Measurements from ENCODE around the gene MIS12.

MIS12 gene

DNA sequence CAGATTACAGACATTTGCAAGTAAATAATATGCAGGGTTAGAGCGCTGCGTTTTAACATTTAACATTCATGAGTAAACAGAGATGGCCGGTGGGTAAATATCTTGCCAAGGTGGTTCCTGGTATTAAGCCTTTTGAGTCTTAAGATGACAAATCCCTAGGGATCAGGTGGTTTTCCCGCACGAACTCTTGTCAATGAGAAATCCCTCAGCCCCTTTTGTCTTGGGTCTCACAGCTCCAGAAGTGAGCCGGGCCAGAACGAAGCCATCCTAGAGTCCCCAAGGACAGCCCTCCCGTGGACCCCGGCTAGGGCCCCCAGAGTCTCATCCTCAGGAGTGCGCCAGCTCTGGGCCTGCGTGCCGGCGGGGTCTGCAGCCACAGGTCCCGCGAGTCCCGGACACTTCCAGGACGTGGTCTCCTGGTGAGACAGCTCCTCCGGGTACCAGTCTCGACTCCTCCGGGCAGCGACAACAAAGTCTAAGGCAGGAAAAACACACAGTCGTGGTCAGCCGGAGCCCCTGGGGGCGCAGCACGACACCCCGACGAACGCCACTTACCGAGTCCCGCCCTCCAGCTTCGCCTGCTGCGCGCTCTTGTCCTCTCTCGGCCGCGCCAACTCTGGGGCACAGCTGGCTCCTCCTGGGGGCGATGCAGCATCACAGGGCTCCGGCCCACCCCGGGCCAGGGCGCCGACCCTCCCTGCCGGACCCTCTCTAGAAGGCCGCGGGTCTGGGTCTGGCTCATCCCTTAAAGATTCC is 13.3 kb downstream of the MIS12 start:
- H3K36me3 ChIP-seq (ENCODE audit: control insufficient read depth, insufficient read depth, low read length) = no peaks in the 10 kb centered on the region
- 8% methylated on average over 44 of the region's 44 CpGs for WGBS, 2 experiments
- H3K9me3 ChIP-seq (ENCODE audit: control insufficient read depth, low read length) = no peaks in the 10 kb centered on the region
- peaks cover 8% of the 10 kb centered on the region for H3K4me1 ChIP-seq (ENCODE audit: control insufficient read depth, insufficient read depth, low read length)
- H3K27ac ChIP-seq (ENCODE audit: insufficient read depth, low read depth, low read length, poor library complexity, severe bottlenecking) = no peak overlapping the region
- peak overlapping the region; percentile 55 for H3K4me3 ChIP-seq (ENCODE audit: insufficient read depth, low read depth, low read length)
- peaks cover 14% of the 10 kb centered on the region for H3K27me3 ChIP-seq (ENCODE audit: control insufficient read depth, insufficient read depth, low read length, poor library complexity, severe bottlenecking)

DNA sequence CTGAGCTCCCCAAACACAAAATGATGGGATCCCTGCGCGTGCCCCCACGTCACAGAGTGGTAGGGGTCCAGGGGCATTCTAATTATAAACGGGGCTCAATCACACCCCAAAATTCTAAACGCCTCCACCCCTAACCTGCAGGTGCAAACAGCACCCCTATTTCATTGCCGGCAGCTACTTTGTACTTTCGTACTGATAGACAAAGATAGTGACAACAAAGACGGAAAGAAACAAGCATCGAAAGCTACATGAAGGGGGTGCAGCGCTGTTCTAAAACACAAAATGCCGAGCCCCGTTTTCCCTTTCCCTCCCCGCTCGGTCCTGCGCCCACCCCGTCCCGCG is 13.9 kb downstream of the MIS12 start:
- WGBS, 2 experiments = 3 to 4% methylated on average over 16 to 18 of the region's 18 CpGs
- no peak overlapping the region for H3K27ac ChIP-seq (ENCODE audit: insufficient read depth, low read depth, low read length, poor library complexity, severe bottlenecking)
- peaks cover 14% of the 10 kb centered on the region for H3K27me3 ChIP-seq (ENCODE audit: control insufficient read depth, insufficient read depth, low read length, poor library complexity, severe bottlenecking)
- peak overlapping the region; percentile 55 for H3K4me3 ChIP-seq (ENCODE audit: insufficient read depth, low read depth, low read length)
- H3K36me3 ChIP-seq (ENCODE audit: control insufficient read depth, insufficient read depth, low read length) = no peaks in the 10 kb centered on the region
- H3K4me1 ChIP-seq (ENCODE audit: control insufficient read depth, insufficient read depth, low read length) = peaks cover 8% of the 10 kb centered on the region
- H3K9me3 ChIP-seq (ENCODE audit: control insufficient read depth, low read length) = no peaks in the 10 kb centered on the region

DNA sequence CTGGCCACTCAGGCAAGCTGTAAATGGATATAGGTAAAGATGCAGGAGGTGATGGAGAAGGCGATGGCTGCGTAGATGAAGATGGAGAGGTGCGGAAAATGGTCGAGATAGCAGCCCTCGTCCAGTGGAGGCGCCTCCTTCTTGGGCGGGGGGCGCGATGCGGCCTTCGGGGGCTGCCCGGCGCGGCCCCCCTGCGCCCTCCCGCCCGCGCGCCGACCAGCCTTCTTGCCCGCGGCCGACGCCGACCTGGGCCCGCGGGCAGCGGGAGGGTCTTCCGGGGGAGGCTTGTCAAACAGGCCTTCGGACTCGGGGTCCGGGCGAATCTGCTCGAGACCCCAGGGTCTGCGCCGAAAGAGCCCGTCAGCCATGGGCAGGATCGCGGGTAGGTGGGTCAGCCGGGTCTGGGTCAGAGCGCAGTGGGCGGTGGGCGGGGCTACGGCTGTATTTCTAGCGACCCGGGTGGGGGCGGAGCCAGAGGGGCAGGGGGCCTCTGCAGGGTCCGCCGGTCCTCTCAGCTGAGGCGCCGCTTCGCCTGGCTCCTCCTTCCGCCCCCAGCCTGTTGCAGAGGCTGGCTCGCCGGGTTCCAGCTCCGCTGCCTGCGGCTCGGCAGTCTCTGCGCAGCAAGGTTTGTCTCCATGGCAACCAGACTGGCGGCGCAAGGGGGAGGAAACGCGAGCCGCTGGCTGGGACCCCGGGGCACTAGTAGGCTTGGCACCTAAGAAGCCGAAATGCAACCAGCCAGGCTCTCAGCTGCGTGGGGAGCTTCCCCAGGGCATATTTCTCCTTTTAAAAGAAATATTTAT is 14.4 kb downstream of the MIS12 start:
- Histone ChIP-seq H3K36me3 (ENCODE audit: control insufficient read depth, insufficient read depth, low read length) (no peaks in the 10 kb centered on the region), H3K9me3 (ENCODE audit: control insufficient read depth, low read length) (no peaks in the 10 kb centered on the region), H3K4me3 (ENCODE audit: insufficient read depth, low read depth, low read length) (peak overlapping the region; percentile 55), H3K4me1 (ENCODE audit: control insufficient read depth, insufficient read depth, low read length) (peaks cover 8% of the 10 kb centered on the region), H3K27me3 (ENCODE audit: control insufficient read depth, insufficient read depth, low read length, poor library complexity, severe bottlenecking) (peaks cover 14% of the 10 kb centered on the region), H3K27ac (ENCODE audit: insufficient read depth, low read depth, low read length, poor library complexity, severe bottlenecking) (peak overlapping the region; percentile 26)
- WGBS, 2 experiments = 0% methylated on average over 67 of the region's 67 CpGs

DNA sequence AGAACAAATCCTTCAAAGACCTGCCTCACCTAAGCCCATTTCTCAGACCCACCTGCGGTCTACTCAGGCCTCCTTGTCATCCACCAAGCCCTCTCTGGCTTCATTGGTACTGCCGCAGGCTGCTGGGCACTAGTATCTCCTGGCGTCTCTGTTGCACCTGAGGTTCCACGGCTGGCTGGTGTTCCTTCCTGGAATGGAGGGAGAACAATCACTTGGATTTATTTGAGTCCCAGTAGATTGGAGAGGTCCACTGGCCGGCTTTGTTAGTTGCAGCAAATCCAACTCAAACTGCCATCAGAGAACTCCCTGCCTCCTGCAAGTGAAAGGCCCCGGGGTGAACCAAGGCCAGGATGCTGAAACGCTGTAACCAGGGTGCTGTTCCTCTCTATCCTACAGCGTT is 15.3 kb downstream of the MIS12 start:
- Histone ChIP-seq H3K4me3 (ENCODE audit: insufficient read depth, low read depth, low read length) (peak overlapping the region; percentile 55), H3K9me3 (ENCODE audit: control insufficient read depth, low read length) (no peaks in the 10 kb centered on the region), H3K4me1 (ENCODE audit: control insufficient read depth, insufficient read depth, low read length) (peaks cover 8% of the 10 kb centered on the region), H3K36me3 (ENCODE audit: control insufficient read depth, insufficient read depth, low read length) (no peaks in the 10 kb centered on the region), H3K27me3 (ENCODE audit: control insufficient read depth, insufficient read depth, low read length, poor library complexity, severe bottlenecking) (peaks cover 10% of the 10 kb centered on the region), H3K27ac (ENCODE audit: insufficient read depth, low read depth, low read length, poor library complexity, severe bottlenecking) (no peak overlapping the region)
- 87 to 88% methylated on average over 8 of the region's 8 CpGs for WGBS, 2 experiments

DNA sequence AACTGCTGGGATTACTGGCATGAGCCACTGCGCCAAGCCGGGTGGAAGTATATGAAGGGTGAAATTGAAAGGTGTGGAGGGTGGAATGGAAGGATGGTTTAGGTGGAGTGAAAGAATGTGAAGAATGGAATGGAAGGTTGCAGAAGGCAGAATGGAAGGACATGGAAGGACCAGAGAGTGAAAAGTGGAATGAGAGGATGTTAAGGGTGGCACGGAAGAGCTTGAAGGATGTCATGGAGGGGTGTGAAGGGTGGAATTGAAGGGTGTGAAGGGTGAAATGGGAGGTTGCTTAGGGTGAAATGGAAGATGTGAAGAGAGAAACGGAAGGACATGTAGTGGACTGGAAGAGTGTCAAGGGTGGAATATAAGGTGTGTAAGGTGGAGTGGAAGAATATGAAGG is 16.2 kb downstream of the MIS12 start:
- Histone ChIP-seq H3K4me1 (ENCODE audit: control insufficient read depth, insufficient read depth, low read length) (peaks cover 8% of the 10 kb centered on the region), H3K27me3 (ENCODE audit: control insufficient read depth, insufficient read depth, low read length, poor library complexity, severe bottlenecking) (peaks cover 9% of the 10 kb centered on the region), H3K36me3 (ENCODE audit: control insufficient read depth, insufficient read depth, low read length) (no peaks in the 10 kb centered on the region), H3K27ac (ENCODE audit: insufficient read depth, low read depth, low read length, poor library complexity, severe bottlenecking) (no peak overlapping the region), H3K9me3 (ENCODE audit: control insufficient read depth, low read length) (no peaks in the 10 kb centered on the region), H3K4me3 (ENCODE audit: insufficient read depth, low read depth, low read length) (no peak overlapping the region)
- 93 to 96% methylated on average over 4 of the region's 4 CpGs for WGBS, 2 experiments

DNA sequence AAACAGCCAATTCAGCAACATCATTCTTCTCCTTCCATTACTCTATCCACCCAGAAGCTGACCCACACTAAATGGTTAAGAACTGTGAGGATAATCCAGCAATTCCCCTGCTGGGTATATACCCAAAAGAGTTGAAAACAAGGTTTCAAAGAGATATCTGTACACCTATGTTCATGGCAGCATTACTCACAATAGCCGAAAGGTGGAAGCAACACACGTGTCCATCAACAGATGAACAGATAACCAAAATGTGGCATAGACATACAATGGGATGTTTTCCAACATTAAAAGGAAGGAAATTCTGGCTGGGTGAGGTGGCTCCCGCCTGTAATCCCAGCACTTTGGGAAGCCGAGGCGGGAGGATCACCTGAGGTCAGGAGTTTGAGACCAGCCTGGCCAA is 19.9 kb downstream of the MIS12 start:
- peaks cover 17% of the 10 kb centered on the region for H3K4me1 ChIP-seq (ENCODE audit: control insufficient read depth, insufficient read depth, low read length)
- no peaks in the 10 kb centered on the region for H3K27me3 ChIP-seq (ENCODE audit: control insufficient read depth, insufficient read depth, low read length, poor library complexity, severe bottlenecking)
- H3K36me3 ChIP-seq (ENCODE audit: control insufficient read depth, insufficient read depth, low read length) = no peaks in the 10 kb centered on the region
- H3K4me3 ChIP-seq (ENCODE audit: insufficient read depth, low read depth, low read length) = no peak overlapping the region
- H3K9me3 ChIP-seq (ENCODE audit: control insufficient read depth, low read length) = no peaks in the 10 kb centered on the region
- WGBS, 2 experiments = 95 to 97% methylated on average over 5 of the region's 5 CpGs
- no peak overlapping the region for H3K27ac ChIP-seq (ENCODE audit: insufficient read depth, low read depth, low read length, poor library complexity, severe bottlenecking)

DNA sequence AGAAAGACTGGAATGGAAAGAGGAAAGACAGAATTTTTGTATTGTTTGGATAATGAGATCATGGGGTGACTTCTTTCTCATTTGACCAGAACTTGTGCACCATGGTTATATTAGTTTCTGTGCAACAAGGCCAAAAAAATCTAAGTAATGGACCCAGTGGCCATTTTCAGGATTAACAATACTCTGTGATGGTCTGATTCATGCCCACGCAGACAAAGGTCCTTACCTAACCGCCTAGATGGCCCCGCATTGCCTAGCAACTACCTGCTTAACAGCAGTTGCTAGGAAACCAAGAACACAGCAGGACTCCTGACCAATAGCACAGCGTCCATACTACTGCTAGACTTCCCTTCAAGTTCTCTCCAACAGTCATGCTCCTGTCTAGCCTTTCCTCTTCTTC is 22.4 kb downstream of the MIS12 start:
- H3K9me3 ChIP-seq (ENCODE audit: control insufficient read depth, low read length) = no peaks in the 10 kb centered on the region

DNA sequence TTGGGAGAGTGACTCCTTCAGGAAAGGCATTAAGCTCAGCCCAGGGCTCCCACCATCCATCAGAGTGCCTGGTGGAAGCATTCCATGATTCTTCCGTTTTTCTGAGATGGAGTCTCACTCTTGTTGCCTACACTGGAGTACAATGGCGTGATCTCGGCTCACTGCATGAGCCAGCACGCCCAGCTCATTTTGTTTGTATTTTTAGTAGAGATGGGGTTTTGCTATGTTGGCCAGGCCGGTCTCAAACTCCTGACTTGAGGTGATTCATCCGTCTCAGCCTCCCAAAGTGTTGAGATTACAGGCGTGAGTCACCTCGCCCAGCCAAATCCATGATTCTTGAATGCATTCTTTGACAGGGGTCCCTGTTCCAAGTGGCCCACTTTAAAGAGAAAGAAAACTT is 23.1 kb downstream of the MIS12 start:
- WGBS, 2 experiments = 91 to 92% methylated on average over 8 of the region's 8 CpGs
- Histone ChIP-seq H3K9me3 (ENCODE audit: control insufficient read depth, low read length) (no peaks in the 10 kb centered on the region), H3K27me3 (ENCODE audit: control insufficient read depth, insufficient read depth, low read length, poor library complexity, severe bottlenecking) (no peaks in the 10 kb centered on the region), H3K4me3 (ENCODE audit: insufficient read depth, low read depth, low read length) (no peak overlapping the region), H3K4me1 (ENCODE audit: control insufficient read depth, insufficient read depth, low read length) (peaks cover 10% of the 10 kb centered on the region), H3K27ac (ENCODE audit: insufficient read depth, low read depth, low read length, poor library complexity, severe bottlenecking) (no peak overlapping the region), H3K36me3 (ENCODE audit: control insufficient read depth, insufficient read depth, low read length) (no peaks in the 10 kb centered on the region)

More for the DNA sequence above, 22.4 kb downstream of the MIS12 start:
- no peak overlapping the region for H3K4me3 ChIP-seq (ENCODE audit: insufficient read depth, low read depth, low read length)
- no peaks in the 10 kb centered on the region for H3K36me3 ChIP-seq (ENCODE audit: control insufficient read depth, insufficient read depth, low read length)
- H3K27ac ChIP-seq (ENCODE audit: insufficient read depth, low read depth, low read length, poor library complexity, severe bottlenecking) = no peak overlapping the region
- 27% methylated on average over 4 of the region's 4 CpGs for WGBS, 2 experiments
- H3K4me1 ChIP-seq (ENCODE audit: control insufficient read depth, insufficient read depth, low read length) = peaks cover 10% of the 10 kb centered on the region
- H3K27me3 ChIP-seq (ENCODE audit: control insufficient read depth, insufficient read depth, low read length, poor library complexity, severe bottlenecking) = no peaks in the 10 kb centered on the region

DNA sequence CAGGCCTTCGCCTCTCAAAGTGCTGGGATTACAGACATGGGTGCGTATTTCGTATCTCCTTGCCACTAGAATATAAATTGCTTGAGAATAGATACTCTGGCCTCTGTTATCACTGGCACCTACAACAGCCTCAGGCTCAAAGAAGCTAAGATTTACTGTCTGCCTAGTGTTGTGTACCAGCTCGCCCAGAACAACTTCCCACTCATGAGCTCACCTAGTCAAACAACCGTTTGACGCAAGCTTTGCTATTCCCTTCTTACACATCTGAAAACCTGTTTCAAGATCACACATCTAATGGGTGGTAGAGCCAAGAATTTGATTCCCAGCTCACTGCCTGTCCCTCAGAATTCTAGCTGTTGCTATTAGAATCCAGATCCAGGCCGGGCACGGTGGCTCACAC is 24.4 kb downstream of the MIS12 start:
- Histone ChIP-seq H3K4me3 (ENCODE audit: insufficient read depth, low read depth, low read length) (no peak overlapping the region), H3K9me3 (ENCODE audit: control insufficient read depth, low read length) (no peaks in the 10 kb centered on the region), H3K27me3 (ENCODE audit: control insufficient read depth, insufficient read depth, low read length, poor library complexity, severe bottlenecking) (no peaks in the 10 kb centered on the region), H3K36me3 (ENCODE audit: control insufficient read depth, insufficient read depth, low read length) (no peaks in the 10 kb centered on the region), H3K4me1 (ENCODE audit: control insufficient read depth, insufficient read depth, low read length) (peaks cover 10% of the 10 kb centered on the region), H3K27ac (ENCODE audit: insufficient read depth, low read depth, low read length, poor library complexity, severe bottlenecking) (no peak overlapping the region)
- WGBS, 2 experiments = 90 to 91% methylated on average over 8 of the region's 8 CpGs

DNA sequence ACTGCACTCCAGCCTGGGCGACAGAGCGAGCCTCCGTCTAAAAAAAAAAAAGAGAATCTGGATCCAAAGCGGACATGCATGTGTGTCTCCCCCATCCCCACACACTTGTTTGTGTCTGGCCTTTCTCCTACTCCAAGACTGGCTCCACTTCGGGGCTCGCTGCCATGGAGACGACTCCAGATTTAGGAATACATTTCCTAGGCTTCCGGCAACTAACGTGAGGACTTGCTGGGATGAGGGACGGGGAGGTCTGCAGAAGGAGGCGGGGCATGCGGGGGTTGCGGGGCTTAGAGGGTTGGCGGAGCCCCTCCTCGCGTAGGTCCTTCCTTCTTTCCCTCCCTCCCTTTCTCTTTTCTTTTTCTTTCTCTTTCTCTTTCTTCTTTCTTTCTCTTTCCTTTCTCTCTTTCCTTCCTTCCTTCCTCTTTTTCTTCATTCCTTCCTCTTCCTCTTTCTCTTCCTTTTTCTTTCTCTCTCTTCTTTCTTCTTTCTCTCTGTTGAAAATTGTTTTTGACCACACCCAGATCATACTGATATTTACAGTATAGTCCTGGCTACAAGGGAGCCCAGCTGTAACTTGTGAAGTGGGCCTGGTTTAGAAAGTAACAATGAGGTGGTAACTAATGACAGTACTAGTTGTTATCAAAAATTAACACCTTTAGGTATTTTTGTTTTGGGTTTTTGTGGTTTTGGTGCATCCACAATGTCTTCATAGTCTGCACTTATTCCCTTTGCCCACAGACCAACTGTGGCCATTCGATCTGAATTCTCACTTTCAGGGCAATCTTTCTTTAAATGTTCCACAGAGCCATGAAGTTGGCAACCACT is 25.2 kb downstream of the MIS12 start:
- Histone ChIP-seq H3K9me3 (ENCODE audit: control insufficient read depth, low read length) (no peaks in the 10 kb centered on the region), H3K27me3 (ENCODE audit: control insufficient read depth, insufficient read depth, low read length, poor library complexity, severe bottlenecking) (no peaks in the 10 kb centered on the region), H3K27ac (ENCODE audit: insufficient read depth, low read depth, low read length, poor library complexity, severe bottlenecking) (no peak overlapping the region), H3K36me3 (ENCODE audit: control insufficient read depth, insufficient read depth, low read length) (no peaks in the 10 kb centered on the region), H3K4me3 (ENCODE audit: insufficient read depth, low read depth, low read length) (no peak overlapping the region), H3K4me1 (ENCODE audit: control insufficient read depth, insufficient read depth, low read length) (peaks cover 10% of the 10 kb centered on the region)
- 70 to 72% methylated on average over 17 of the region's 17 CpGs for WGBS, 2 experiments
